SK-N-SH treated with all-trans-retinoic acid at 6 μM for 48 hours (cell line): ENCODE data around the gene B4GALT6.

Experiments
- ATAC-seq: fragments of 200-7000 bp; cut with Tn5 transposase; 3 replicates; pipeline ENCODE4 v1.9.1; 2020; ENCODE audit warnings: mild to moderate bottlenecking, moderate library complexity
- ARNTL ChIP-seq: fragments of 450-650 bp; formaldehyde crosslinking; IDR thresholded peaks from 2 replicates; pipeline ENCODE4 v1.5.0; 2020; ENCODE audit warnings: low read depth, mild to moderate bottlenecking, moderate library complexity, borderline replicate concordance
- BACH2 ChIP-seq: fragments of 250-450 bp; sonication (Bioruptor Pico); IDR thresholded peaks from 2 replicates; pipeline ENCODE4 v1.9.0; 2021; ENCODE audit warnings: mild to moderate bottlenecking, borderline replicate concordance
- CREB5 ChIP-seq: fragments of 250-450 bp; sonication (Bioruptor Pico); IDR thresholded peaks from 2 replicates; pipeline ENCODE4 v1.5.1; 2020; ENCODE audit warnings: low read depth, mild to moderate bottlenecking, moderate library complexity
- CSDC2 ChIP-seq: fragments of 250-450 bp; sonication (Bioruptor Pico); IDR thresholded peaks from 2 replicates; pipeline ENCODE4 v1.5.0; 2020; ENCODE audit warnings: mild to moderate bottlenecking, moderate library complexity
- ESRRG ChIP-seq: fragments of 250-450 bp; sonication (Bioruptor Pico); IDR thresholded peaks from 2 replicates; pipeline ENCODE4 v1.6.1; 2021; ENCODE audit warnings: mild to moderate bottlenecking
- ISL1 ChIP-seq: fragments of 250-450 bp; sonication (Bioruptor Pico); IDR thresholded peaks from 2 replicates; pipeline ENCODE4 v2.1.2; 2022; ENCODE audit warnings: mild to moderate bottlenecking, moderate library complexity
- OSR1 ChIP-seq: fragments of 250-450 bp; sonication (Bioruptor Pico); IDR thresholded peaks from 2 replicates; pipeline ENCODE4 v1.8.0; 2022; ENCODE audit warnings: moderate library complexity, mild to moderate bottlenecking, inconsistent platforms
- PATZ1 ChIP-seq: fragments of 250-450 bp; sonication (Bioruptor Pico); IDR thresholded peaks from 2 replicates; pipeline ENCODE4 v1.8.0; 2020; ENCODE audit warnings: mild to moderate bottlenecking, moderate library complexity, borderline replicate concordance
- POU6F1 ChIP-seq: fragments of 250-450 bp; sonication (Bioruptor Pico); IDR thresholded peaks from 2 replicates; pipeline ENCODE4 v1.8.0; 2021; ENCODE audit warnings: low read depth, mild to moderate bottlenecking, moderate library complexity, borderline replicate concordance
- PPARA ChIP-seq: fragments of 250-450 bp; sonication (Bioruptor Pico); IDR thresholded peaks from 2 replicates; pipeline ENCODE4 v1.5.0; 2020; ENCODE audit warnings: mild to moderate bottlenecking, borderline replicate concordance
- RARB ChIP-seq: fragments of 250-450 bp; sonication (Bioruptor Pico); IDR thresholded peaks from 2 replicates; pipeline ENCODE4 v1.8.0; 2021; ENCODE audit warnings: mild to moderate bottlenecking, moderate library complexity
- SNAI2 ChIP-seq: fragments of 250-450 bp; sonication (Bioruptor Pico); IDR thresholded peaks from 2 replicates; pipeline ENCODE4 v1.5.0; 2020; ENCODE audit warnings: mild to moderate bottlenecking, moderate library complexity
- TCF4 ChIP-seq: fragments of 250-450 bp; sonication (Bioruptor Pico); IDR thresholded peaks from 2 replicates; pipeline ENCODE4 v1.8.0; 2021; ENCODE audit warnings: mild to moderate bottlenecking, moderate library complexity, borderline replicate concordance
- TOX ChIP-seq: fragments of 250-450 bp; sonication (Bioruptor Pico); IDR thresholded peaks from 2 replicates; pipeline ENCODE4 v1.8.0; 2021; ENCODE audit warnings: mild to moderate bottlenecking, moderate library complexity, borderline replicate concordance
- TSHZ2 ChIP-seq: fragments of 250-450 bp; sonication (Bioruptor Pico); IDR thresholded peaks from 2 replicates; pipeline ENCODE4 v1.5.0; 2020; ENCODE audit warnings: mild to moderate bottlenecking, moderate library complexity
- ZC3H10 ChIP-seq: fragments of 250-450 bp; sonication (Bioruptor Pico); IDR thresholded peaks from 2 replicates; pipeline ENCODE4 v1.5.1; 2021; ENCODE audit warnings: mild to moderate bottlenecking, moderate library complexity
- ZFP3 ChIP-seq: fragments of 250-450 bp; sonication (Bioruptor Pico); IDR thresholded peaks from 2 replicates; pipeline ENCODE4 v1.5.0; 2020; ENCODE audit warnings: mild to moderate bottlenecking, moderate library complexity
- ZFP30 ChIP-seq: fragments of 450-650 bp; formaldehyde crosslinking; IDR thresholded peaks from 2 replicates; pipeline ENCODE4 v1.5.0; 2022; ENCODE audit warnings: mild to moderate bottlenecking, moderate library complexity
- ZNF565 ChIP-seq: fragments of 450-650 bp; formaldehyde crosslinking; conservative IDR thresholded peaks from 2 replicates; pipeline ENCODE4 v1.5.0; 2020; ENCODE audit warnings: low read depth, mild to moderate bottlenecking, moderate library complexity
- ZNF8 ChIP-seq: fragments of 450-650 bp; formaldehyde crosslinking; IDR thresholded peaks from 2 replicates; pipeline ENCODE4 v1.5.0; 2020; ENCODE audit warnings: mild to moderate bottlenecking, moderate library complexity

Gene B4GALT6

GRCh38 chr18:31660763-31661162, 23.6 kb downstream of the B4GALT6 start:
- TF ChIP-seq ZC3H10 (CRISPR knock-in tag), result no peak
- no peak for TF ChIP-seq OSR1
- no peak for TF ChIP-seq TSHZ2 (CRISPR knock-in tag)
- TF ChIP-seq CSDC2 (CRISPR knock-in tag), result no peak
- no peak for TF ChIP-seq ESRRG (CRISPR knock-in tag)
- TF ChIP-seq ISL1 (CRISPR knock-in tag), result no peak
- TF ChIP-seq PATZ1 (CRISPR knock-in tag), result no peak
- TF ChIP-seq ARNTL (CRISPR knock-in tag), result no peak
- no peak for TF ChIP-seq BACH2 (CRISPR knock-in tag)
- TF ChIP-seq PPARA, result no peak
- no peak for TF ChIP-seq ZNF8 (CRISPR knock-in tag)

GRCh38 chr18:31659576-31660177, 24.7 kb downstream of the B4GALT6 start:
- ATAC-seq, result no peak

More at GRCh38 chr18:31660763-31661162, 23.6 kb downstream of the B4GALT6 start:
- no peak for ATAC-seq

More at GRCh38 chr18:31659576-31660177, 24.7 kb downstream of the B4GALT6 start:
- TF ChIP-seq ZNF565 (CRISPR knock-in tag) (no peak), TOX (CRISPR knock-in tag) (no peak), ZFP3 (no peak), OSR1 (no peak), ESRRG (CRISPR knock-in tag) (no peak), ISL1 (CRISPR knock-in tag) (no peak), BACH2 (CRISPR knock-in tag) (no peak), PPARA (no peak), SNAI2 (CRISPR knock-in tag) (no peak), POU6F1 (CRISPR knock-in tag) (no peak), TCF4 (no peak), CSDC2 (CRISPR knock-in tag) (no peak), ZFP30 (CRISPR knock-in tag) (no peak), RARB (CRISPR knock-in tag) (no peak), ZNF8 (CRISPR knock-in tag) (no peak), ZC3H10 (CRISPR knock-in tag) (no peak), ARNTL (CRISPR knock-in tag) (no peak), PATZ1 (CRISPR knock-in tag) (no peak), CREB5 (CRISPR knock-in tag) (no peak)
